Neural progenitor cell (in vitro differentiated cells): ENCODE data around the gene CSTF3. TPM values are rescaled to one million over a fixed set of nuclear protein-coding genes. Genes with fewer than 3 reads are reported as not detected.

Experiments used
- DNase-seq: peaks from one replicate; pipeline ENCODE4 v3.0.0-alpha.2; 2016; ENCODE audit warnings: low spot score
- H2AFZ ChIP-seq: fragments of 200-600 bp; sonication (generic); replicated peaks from 2 replicates; pipeline ENCODE4 v1.6.1; 2016; ENCODE audit warnings: antibody characterized with exemption
- H3F3A ChIP-seq: fragments of 200-600 bp; sonication (generic); 2 replicates; pipeline ENCODE4 v1.6.1; 2016; ENCODE audit warnings: antibody characterized with exemption, low read depth
- H3K27ac ChIP-seq: fragments of 200-600 bp; sonication (generic); 2 replicates; pipeline ENCODE4 v1.5.1; 2016; ENCODE audit warnings: mild to moderate bottlenecking
- H3K27me3 ChIP-seq: fragments of 200-600 bp; sonication (generic); 2 replicates; pipeline ENCODE4 v1.6.1; 2016; ENCODE audit warnings: mild to moderate bottlenecking, moderate library complexity
- H3K36me3 ChIP-seq: fragments of 200-600 bp; sonication (generic); 2 replicates; pipeline ENCODE4 v1.5.1; 2016
- H3K4me1 ChIP-seq: fragments of 200-600 bp; sonication (generic); 2 replicates; pipeline ENCODE4 v1.6.1; 2016; ENCODE audit warnings: mixed run types
- H3K4me2 ChIP-seq: fragments of 200-600 bp; sonication (generic); 2 replicates; pipeline ENCODE4 v1.6.1; 2016
- H3K4me3 ChIP-seq: fragments of 200-600 bp; sonication (generic); 2 replicates; pipeline ENCODE4 v1.5.1; 2016
- H3K79me2 ChIP-seq: fragments of 200-600 bp; sonication (generic); 2 replicates; pipeline ENCODE4 v1.6.1; 2016; ENCODE audit warnings: low read depth
- H3K9ac ChIP-seq: fragments of 200-600 bp; sonication (generic); 2 replicates; pipeline ENCODE4 v1.6.1; 2016
- H3K9me3 ChIP-seq: fragments of 200-600 bp; sonication (generic); 2 replicates; pipeline ENCODE4 v1.5.1; 2016; ENCODE audit warnings: low read depth
- H4K20me1 ChIP-seq: fragments of 200-600 bp; sonication (generic); 2 replicates; pipeline ENCODE4 v1.6.1; 2016; ENCODE audit warnings: low read depth
- H3K27ac Mint-ChIP-seq: 3 replicates; pipeline ENCODE4 v1.8.0; 2021; ENCODE audit warnings: mixed read lengths
- H3K27me3 Mint-ChIP-seq: 2 replicates; pipeline ENCODE4 v1.8.0; 2022; ENCODE audit warnings: low read depth, mild to moderate bottlenecking, inconsistent platforms, moderate library complexity, mixed read lengths; ENCODE audit not compliant: insufficient read depth
- H3K36me3 Mint-ChIP-seq: 3 replicates; pipeline ENCODE4 v1.8.0; 2021; ENCODE audit warnings: mixed read lengths
- H3K4me1 Mint-ChIP-seq: 3 replicates; pipeline ENCODE4 v1.8.0; 2021; ENCODE audit warnings: mixed read lengths
- H3K4me3 Mint-ChIP-seq: 3 replicates; pipeline ENCODE4 v1.8.0; 2021; ENCODE audit warnings: mild to moderate bottlenecking, moderate library complexity, mixed read lengths
- H3K9me3 Mint-ChIP-seq: 3 replicates; pipeline ENCODE4 v1.8.0; 2020; ENCODE audit warnings: mixed read lengths
- CTCF ChIP-seq: fragments of 200-600 bp; sonication (generic); IDR thresholded peaks from 2 replicates; pipeline ENCODE4 v1.5.1; 2017; ENCODE audit warnings: antibody characterized with exemption, mild to moderate bottlenecking
- EZH2 ChIP-seq: fragments of 200-600 bp; sonication (generic); IDR thresholded peaks from 2 replicates; pipeline ENCODE4 v1.6.1; 2017; ENCODE audit warnings: antibody characterized with exemption, mild to moderate bottlenecking, moderate library complexity
- EZH2phosphoT487 ChIP-seq: fragments of 200-600 bp; sonication (generic); IDR thresholded peaks from 2 replicates; pipeline ENCODE4 v1.6.1; 2017; ENCODE audit warnings: antibody characterized with exemption
- total RNA-seq: library from RNA; depleted of rRNA; stranded (reverse); fragments of >200 nt; gene quantifications from 2 replicates; pipeline ENCODE4 v1.2.3, GENCODE V29; 2015; ENCODE audit warnings: low replicate concordance

Gene CSTF3
- total RNA-seq, 1 donor from 2014 or later = 76.6 TPM

GRCh38 chr11:33089776-33090175 lies 71.5 kb downstream of the CSTF3 start:
- Histone ChIP-seq H3K4me2 (no peak overlapping the region), H3K36me3 (peaks cover 27% of the 10 kb centered on the region), H3K9me3 (no peaks in the 10 kb centered on the region), H3K27me3 (no peaks in the 10 kb centered on the region), H3K4me3 (no peak overlapping the region), H2AFZ (no peak overlapping the region), H3F3A (no peaks in the 10 kb centered on the region), H3K9ac (no peak overlapping the region), H4K20me1 (no peaks in the 10 kb centered on the region), H3K4me1 (no peaks in the 10 kb centered on the region), H3K79me2 (no peaks in the 10 kb centered on the region), H3K27ac (no peak overlapping the region)
- Mint-ChIP-seq H3K27ac (no peak overlapping the region), H3K27me3 (no peaks in the 10 kb centered on the region), H3K4me3 (no peak overlapping the region), H3K9me3 (no peaks in the 10 kb centered on the region), H3K36me3 (peaks cover 25% of the 10 kb centered on the region), H3K4me1 (no peaks in the 10 kb centered on the region)
- DNase-seq = no peak
- TF ChIP-seq EZH2phosphoT487 = no peak
- no peak for TF ChIP-seq EZH2
- no peak for TF ChIP-seq CTCF

DNA sequence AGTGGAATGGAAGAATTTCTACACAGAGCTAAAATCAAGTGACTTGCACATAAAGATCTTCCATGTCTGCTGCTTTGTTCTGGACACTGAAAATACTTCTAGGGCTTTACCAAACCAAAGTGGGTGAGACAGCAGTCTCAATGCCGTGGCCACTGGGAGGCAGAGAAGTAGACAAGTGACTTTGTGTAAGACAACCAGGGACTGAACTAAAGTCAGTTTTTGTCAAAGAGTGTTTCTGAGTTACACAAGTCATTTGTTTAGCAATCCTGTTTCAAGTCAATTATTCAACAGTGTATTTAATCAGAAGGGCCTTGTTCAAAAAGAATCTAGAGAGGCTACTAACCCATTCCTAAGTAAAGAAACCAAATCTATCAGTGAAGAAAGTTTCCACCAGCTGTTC lies 75.3 kb downstream of the CSTF3 start:
- DNase-seq = no peak
- Mint-ChIP-seq H3K4me1 (peaks cover 6% of the 10 kb centered on the region), H3K27me3 (no peaks in the 10 kb centered on the region), H3K27ac (no peak overlapping the region), H3K36me3 (peaks cover 29% of the 10 kb centered on the region), H3K4me3 (no peak overlapping the region), H3K9me3 (no peaks in the 10 kb centered on the region)
- H3K79me2 ChIP-seq = no peaks in the 10 kb centered on the region
- no peak overlapping the region for H3K27ac ChIP-seq
- no peak overlapping the region for H3K9ac ChIP-seq
- H3K4me2 ChIP-seq = no peak overlapping the region
- H4K20me1 ChIP-seq = no peaks in the 10 kb centered on the region
- peaks cover 16% of the 10 kb centered on the region for H3K36me3 ChIP-seq
- H3K4me3 ChIP-seq = no peak overlapping the region
- TF ChIP-seq EZH2 = no peak
- TF ChIP-seq CTCF = no peak
- no peak for TF ChIP-seq EZH2phosphoT487
- no peaks in the 10 kb centered on the region for H3K27me3 ChIP-seq
- H3K4me1 ChIP-seq = no peaks in the 10 kb centered on the region
- no peaks in the 10 kb centered on the region for H3K9me3 ChIP-seq
- no peaks in the 10 kb centered on the region for H3F3A ChIP-seq
- H2AFZ ChIP-seq = no peak overlapping the region

- Histone ChIP-seq H3K4me1 (no peaks in the 10 kb centered on the region), H3K4me2 (no peak overlapping the region), H3K79me2 (no peaks in the 10 kb centered on the region), H3K4me3 (no peak overlapping the region), H3K36me3 (peaks cover 11% of the 10 kb centered on the region), H3K27me3 (no peaks in the 10 kb centered on the region), H3K27ac (no peak overlapping the region), H3K9me3 (no peaks in the 10 kb centered on the region), H3K9ac (no peak overlapping the region), H3F3A (no peaks in the 10 kb centered on the region), H2AFZ (no peak overlapping the region), H4K20me1 (no peaks in the 10 kb centered on the region)
- H3K27ac Mint-ChIP-seq = no peak overlapping the region
- H3K27me3 Mint-ChIP-seq = no peaks in the 10 kb centered on the region
- H3K9me3 Mint-ChIP-seq = no peaks in the 10 kb centered on the region
- H3K36me3 Mint-ChIP-seq = peaks cover 30% of the 10 kb centered on the region
- DNase-seq = no peak
- peaks cover 6% of the 10 kb centered on the region for H3K4me1 Mint-ChIP-seq
- no peak for TF ChIP-seq CTCF
- TF ChIP-seq EZH2 = no peak
- no peak for TF ChIP-seq EZH2phosphoT487
- no peak overlapping the region for H3K4me3 Mint-ChIP-seq
These were observed 77.4 kb downstream of the CSTF3 start for GRCh38 chr11:33083918-33084317.

GRCh38 chr11:33072465-33072864 lies 88.8 kb downstream of the CSTF3 start:
- no peak overlapping the region for H3K4me3 Mint-ChIP-seq
- peaks cover 2% of the 10 kb centered on the region for H3K9me3 Mint-ChIP-seq
- Histone ChIP-seq H4K20me1 (no peaks in the 10 kb centered on the region), H3K4me3 (no peak overlapping the region), H3K9ac (no peak overlapping the region), H3K4me1 (no peaks in the 10 kb centered on the region), H3K36me3 (no peaks in the 10 kb centered on the region), H3K4me2 (no peak overlapping the region), H3K9me3 (no peaks in the 10 kb centered on the region), H3F3A (no peaks in the 10 kb centered on the region), H3K27me3 (no peaks in the 10 kb centered on the region), H2AFZ (no peak overlapping the region), H3K27ac (no peak overlapping the region), H3K79me2 (no peaks in the 10 kb centered on the region)
- TF ChIP-seq CTCF (no peak), EZH2phosphoT487 (no peak), EZH2 (no peak)
- H3K36me3 Mint-ChIP-seq = peaks cover 42% of the 10 kb centered on the region
- H3K4me1 Mint-ChIP-seq = peaks cover 8% of the 10 kb centered on the region
- DNase-seq = no peak
- no peak overlapping the region for H3K27ac Mint-ChIP-seq
- peaks cover 2% of the 10 kb centered on the region for H3K27me3 Mint-ChIP-seq
